GM18499 (cell line): ENCODE results near the gene EFHC1.
"Not testable (repeated sequence)": the region's sequence is repeated elsewhere in the genome, so short reads cannot be mapped to it uniquely, and the experiment has no call there.

Experiments
- ATAC-seq: cut with Tn5 transposase; IDR thresholded peaks from one replicate; pipeline ENCODE4 v1.9.1; 2021; ENCODE audit warnings: moderate number of reproducible peaks; ENCODE audit not compliant: insufficient read depth, unreplicated experiment

The EFHC1 gene

DNA sequence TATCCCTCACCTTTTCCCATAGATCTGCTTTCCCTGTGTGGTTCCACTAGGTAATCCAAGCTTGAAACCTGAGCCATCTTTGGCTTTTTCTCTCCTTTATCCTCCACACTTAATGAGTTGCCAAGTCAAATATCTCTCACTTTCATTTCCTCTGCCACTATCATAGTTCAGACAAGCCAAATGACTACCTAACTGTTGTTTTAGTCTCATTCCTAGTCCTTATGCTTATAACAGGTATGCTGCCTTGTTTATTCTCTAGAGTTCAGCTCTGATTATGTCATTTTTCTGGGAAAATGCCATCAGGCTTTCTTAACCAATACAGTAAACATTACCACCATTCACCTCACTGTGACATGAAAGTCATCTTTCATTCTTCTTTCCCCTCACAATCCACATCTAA is 6.5 kb downstream of the EFHC1 start:
- ATAC-seq = no peak

DNA sequence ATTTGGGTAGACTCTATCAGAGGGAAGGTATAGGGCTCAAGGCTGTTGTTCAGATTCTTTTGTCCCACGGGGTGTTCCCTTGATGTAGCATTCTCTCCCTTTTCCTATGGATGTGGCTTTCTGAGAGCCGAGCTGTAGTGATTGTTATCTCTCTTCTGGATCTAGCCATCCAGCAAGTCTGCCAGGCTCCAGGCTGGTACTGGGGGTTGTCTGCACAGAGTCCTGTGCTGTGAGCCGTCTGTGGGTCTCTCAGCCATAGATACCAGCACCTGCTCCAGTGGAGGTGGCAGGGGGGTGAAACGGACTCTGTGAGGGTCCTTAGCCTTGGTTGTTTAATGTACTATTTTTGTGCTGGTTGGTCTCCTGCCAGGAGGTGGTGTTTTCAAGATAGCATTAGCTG is 13.2 kb downstream of the EFHC1 start:
- not testable (repeated sequence) for ATAC-seq

DNA sequence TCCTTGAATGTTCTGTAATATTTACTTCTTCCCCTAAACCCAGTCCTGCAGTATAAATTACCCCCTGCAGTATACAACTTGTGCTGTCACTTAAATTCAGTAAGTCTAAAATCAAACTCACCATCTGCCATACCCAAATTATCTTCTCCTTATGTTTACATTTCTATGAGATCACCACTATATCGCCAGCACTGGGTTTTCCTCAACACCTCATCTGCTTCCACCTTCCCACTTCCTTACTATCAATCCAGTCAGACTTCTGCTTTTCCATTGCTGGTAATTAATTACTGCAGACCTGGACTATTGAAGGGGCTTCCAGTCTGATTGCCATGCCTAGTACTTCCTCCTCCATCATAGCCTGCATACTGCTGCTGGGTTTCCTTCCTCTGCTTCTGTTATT is 15.2 kb downstream of the EFHC1 start:
- no peak for ATAC-seq

DNA sequence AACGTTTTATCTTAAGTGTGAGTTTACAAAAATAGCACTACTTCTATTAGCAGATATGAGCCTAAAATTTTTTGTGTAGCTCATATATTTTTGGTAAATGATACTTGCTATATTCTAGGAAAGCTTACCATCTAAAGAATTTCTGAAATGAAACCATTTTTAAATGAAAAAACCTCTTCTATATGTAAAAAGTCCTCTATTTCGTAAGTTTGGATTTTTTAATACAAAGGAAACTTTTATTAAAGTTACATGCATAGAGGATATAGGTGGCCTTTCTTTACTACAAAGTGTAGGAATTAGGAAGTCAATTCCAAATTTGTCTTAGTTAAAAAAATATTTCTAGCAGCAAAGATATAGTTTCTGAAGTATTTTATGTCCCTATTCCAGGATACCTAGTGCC is 18.8 kb downstream of the EFHC1 start:
- ATAC-seq = no peak

DNA sequence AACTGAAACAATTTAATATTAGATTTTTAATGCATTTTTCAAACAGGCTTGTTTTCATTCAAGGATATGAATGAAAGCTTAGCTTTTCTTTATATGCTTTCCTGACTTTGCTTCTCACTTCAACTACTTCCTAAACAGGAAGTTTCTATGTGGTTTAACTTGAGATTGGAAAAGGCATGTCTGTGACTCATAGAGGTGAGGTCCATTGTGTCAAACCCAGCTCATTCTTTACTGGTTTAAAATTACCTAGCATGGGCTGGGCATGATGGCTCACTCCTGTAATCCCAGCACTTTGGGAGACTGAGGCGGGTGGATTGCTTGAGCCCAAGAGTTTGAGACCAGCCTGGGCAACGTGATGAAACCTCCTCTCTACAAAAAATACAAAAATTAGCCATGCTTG is 34.4 kb downstream of the EFHC1 start:
- no peak for ATAC-seq

DNA sequence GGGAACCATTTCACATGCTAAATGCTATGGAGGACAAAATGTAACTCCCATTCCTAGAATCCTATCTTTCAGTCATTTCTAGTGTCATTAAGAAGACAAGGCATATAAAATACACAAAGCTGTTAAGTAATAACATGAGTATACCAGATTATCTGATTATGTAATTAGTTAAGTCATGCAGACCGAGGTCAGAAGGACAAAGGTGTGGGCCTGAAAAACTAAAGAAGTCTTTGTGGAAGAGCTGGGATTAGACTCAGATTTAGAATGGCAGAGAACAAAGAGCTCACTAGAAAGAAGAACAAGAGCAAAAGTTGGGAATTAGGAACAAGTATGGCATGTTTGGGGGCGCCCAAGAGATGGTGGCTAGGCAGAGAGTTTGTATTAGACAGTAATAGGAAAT is 37.0 kb downstream of the EFHC1 start:
- ATAC-seq = no peak

DNA sequence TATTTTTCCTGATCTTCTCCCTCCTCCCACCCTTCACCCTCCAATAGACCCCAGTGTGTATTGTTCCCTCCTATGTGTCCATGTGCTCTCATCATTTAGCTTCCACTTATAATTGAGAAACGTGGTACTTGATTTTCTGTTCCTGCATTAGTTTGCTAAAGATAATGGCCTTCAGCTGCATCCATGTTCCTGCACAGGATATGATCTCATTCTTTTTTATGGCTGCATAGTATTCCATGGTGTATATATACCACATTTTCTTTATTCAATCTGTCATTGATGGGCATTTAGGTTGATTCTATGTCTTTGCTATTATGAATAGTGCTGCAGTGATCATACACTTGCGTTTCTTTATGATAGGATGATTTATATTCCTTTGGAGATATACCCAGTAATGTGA is 41.1 kb downstream of the EFHC1 start:
- not testable (repeated sequence) for ATAC-seq

DNA sequence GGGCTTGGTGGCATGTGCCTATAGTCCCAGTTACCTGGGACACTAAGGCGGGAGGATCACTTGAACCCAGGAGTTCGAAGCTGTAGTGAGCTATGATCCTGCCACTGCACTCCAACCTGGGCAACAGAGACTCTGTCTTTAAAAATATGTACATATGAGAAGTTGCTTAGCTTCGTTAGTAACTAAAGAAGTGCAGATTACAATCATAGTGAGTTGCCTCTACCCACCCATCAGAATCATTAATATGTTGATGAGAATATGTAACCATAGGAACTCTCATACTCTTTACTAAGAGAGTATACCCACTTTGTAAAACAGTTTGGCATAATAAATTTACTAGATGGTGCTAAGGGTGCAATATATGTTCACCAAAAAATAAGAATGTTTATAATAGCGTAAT is 54.0 kb downstream of the EFHC1 start:
- no peak for ATAC-seq

DNA sequence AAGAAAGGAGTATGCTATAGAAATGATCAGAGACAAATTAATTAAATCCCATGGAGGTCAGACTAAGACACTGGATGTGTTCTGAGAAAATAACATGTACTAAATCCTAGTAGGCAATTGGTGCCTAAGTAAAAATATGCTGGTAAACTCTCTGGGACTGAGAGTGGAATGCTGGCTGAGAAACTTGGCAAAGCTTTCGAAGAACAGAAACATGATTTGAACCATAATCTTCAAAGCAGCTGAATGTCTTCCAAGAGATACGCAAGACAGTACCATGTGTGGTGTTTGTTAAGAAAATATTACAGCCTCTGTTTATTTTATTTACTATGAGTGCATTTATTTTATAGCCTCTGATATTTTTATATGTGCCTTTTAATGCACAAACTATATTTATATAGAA is 55.2 kb downstream of the EFHC1 start:
- ATAC-seq = no peak

DNA sequence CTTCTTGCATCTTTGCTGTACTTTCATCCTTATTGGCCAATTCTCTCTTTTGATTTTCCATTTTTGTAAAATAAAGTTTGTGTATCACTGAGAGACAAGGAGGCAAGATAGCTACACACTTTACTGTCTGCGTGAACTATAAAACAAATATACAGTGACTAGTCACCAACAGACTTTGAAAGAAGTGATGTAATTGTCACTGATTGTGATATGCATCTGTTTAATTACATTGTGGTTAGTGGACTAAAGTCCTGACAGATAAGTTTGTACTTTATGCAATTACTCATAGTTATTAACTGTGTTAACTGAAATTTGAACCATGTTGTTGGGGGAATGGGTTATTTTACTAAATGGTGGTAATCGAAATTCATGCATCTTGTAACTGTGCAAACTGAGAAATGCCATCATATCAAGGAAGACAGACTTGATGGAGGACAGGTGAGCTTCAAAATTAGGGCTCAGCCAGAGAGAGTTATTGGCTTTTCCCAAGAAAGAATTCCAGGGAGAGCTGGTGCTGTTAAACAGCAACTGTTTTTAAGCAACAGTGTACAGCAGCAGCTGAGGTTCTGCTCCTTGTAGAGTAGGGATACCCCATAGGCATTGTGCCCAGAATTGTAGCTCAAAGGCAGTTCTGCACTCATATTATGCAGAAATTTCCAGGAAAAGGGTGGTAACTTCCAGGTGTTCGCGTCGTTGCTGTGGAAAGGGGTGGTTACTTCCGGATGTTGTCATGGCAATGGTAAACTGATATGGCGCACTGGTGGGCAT is 62.9 kb downstream of the EFHC1 start:
- no peak for ATAC-seq

DNA sequence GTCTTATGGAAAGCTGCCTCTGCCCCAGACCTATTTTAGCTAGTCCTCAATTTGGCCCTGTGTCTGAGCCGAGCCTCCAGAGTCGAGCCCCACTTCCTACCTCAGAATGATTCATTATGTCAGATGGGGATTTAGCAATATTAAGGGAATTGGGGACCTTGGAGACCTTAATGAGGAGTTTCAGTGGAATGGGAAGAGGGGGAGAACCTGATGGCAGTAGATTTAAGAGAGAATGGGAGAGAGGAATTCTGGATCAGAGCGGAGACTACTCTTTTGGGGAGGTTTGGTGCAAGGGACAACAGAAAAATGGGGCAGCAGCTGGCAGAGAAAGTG is 63.5 kb downstream of the EFHC1 start:
- no peak for ATAC-seq

DNA sequence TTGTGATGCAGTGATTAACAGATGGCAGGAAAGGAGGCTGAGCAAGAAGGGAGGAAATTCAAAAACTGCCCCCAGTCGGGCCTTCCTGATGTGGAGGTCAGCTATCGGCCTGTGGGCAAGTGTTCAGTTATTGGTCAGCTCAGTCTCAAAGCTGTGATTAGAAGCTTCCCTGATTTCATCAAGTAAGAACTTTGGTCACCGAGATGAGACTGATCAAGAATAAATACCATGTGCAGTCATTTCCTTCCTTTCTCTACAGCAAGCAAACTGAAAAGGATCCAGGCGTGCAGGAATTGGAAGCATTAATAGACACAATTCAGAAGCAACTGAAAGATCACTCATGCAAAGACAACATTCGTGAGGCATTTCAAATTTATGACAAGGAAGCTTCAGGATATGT is 69.7 kb downstream of the EFHC1 start:
- ATAC-seq = no peak

DNA sequence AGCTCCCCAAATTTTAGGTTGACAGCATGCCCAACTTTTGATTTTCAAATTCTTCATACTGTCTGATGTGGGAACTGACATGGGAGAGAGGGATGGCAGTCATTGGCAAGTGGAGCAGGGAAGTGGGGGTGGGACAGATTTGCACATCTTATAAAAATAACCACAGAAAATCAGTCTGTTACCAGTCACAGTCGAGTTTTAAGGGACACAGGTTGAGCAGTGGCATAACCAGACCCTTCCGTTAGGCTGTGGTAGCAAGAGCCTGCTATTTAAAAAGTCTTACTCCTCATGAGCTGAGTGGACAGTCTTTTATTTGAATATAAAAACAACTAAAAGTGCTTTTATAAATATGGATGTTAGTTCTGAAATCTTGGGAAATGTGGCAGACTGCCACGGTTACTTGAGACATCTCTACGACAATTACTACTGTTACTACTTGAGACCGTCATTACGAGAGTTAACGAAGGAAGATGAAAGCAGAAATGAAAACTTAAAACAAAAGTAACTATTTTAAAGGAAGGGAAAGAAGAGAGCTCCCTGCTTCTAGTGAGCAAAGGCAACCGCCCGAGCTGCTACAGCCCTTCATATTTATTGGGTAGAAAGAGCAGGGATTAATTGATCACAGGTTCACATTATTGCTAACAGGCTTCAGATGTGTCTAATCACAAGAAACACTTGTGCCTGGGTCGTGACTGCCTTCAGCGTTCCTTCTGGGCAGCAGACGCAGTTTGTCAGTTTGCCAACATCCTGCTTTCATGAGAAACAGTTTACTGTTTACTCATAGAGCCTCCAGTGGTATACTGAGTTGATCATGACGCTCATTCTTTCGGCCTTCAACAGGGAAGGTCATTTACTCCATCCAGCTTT is 71.3 kb downstream of the EFHC1 start:
- ATAC-seq = peak; percentile 77

DNA sequence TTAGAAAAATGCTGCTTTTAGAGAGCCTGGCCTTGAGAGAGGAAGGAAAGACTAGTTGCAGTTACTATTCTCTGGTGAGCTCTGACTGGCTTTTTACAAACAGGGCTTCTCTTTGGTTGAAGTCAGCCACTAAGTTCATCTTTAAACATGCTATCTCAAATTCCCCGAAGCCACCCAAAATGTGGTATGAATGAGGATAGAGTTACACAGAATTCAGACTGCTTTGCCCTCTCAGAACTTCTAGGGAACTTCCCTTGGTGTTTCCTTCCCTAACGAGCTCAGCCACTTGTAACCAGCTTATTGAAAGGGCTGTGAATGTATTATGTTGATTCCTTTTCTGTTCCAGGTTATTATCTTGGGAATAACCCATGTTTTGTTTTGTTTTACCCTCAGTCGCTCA is 73.5 kb downstream of the EFHC1 start:
- no peak for ATAC-seq

DNA sequence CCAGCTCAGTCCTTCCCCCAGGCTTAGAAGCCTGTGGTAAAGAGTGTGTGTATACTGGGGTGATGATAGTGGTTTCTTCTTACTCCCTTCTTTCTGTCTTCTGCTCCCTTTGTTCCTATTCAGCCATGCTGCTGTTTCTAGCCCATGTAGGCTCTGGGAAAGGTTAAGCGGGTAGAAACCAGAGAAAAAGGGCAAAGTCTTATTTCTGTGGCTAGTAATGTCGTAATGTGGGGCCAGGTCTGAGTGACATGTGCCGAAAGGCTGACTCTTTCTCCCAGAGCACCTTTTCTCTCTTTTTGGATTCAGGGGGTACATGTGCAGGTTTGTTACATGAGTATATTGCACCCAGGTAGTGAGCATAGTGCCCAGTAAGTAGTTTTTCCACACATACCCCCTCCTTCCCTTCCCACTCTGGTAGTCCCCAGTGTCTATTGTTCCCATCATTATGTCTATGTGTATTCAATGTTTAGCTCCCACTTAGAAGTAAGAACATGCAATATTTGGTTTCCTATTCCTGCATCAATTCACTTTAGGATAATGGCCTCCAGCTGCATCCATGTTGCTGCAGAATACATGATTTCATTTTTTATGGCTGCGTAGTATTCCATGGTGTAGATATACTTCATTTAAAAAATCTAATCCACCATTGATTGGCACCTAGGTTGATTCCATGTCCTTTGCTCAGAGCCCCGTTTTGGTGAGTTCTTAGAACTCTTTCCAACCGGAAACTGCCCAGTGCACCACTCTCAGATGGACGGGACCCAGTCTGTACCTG is 74.3 kb downstream of the EFHC1 start:
- ATAC-seq = no peak

DNA sequence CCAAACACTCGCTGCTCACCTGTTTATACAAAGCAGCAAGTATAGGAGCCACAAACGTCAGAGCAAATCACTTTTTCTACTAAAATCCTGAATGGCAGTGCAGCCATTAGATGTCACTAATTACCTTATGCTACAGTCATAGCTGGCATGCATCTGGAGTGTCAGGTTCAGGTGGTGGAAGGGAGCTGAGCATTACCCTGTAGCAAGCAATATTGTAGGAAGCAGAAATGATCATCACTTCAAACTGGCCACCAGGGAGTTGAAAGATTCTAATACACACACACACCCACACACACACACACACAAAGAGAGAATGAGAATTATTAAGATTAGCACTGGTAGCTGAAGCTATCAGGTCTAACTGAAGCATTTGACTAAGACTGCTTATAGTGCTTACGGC is 75.8 kb downstream of the EFHC1 start:
- no peak for ATAC-seq

DNA sequence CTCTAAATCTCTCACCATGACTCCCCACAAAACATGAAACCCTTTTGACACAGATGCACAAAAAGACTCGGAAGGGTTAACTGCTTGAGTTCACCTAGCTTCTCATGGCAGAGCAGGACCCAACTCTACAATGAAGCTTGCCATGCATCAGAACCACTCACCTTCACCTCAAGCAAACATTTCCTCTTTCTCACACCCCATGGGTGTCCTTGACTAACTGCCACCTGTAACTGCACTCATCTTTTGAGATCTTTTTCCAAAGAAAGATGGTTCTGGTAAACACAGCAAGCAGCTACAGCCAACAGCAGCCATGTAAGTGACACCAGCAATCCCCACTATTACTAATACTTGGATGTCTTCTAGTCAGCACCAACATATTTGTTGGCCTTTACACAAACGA is 76.5 kb downstream of the EFHC1 start:
- ATAC-seq = no peak

DNA sequence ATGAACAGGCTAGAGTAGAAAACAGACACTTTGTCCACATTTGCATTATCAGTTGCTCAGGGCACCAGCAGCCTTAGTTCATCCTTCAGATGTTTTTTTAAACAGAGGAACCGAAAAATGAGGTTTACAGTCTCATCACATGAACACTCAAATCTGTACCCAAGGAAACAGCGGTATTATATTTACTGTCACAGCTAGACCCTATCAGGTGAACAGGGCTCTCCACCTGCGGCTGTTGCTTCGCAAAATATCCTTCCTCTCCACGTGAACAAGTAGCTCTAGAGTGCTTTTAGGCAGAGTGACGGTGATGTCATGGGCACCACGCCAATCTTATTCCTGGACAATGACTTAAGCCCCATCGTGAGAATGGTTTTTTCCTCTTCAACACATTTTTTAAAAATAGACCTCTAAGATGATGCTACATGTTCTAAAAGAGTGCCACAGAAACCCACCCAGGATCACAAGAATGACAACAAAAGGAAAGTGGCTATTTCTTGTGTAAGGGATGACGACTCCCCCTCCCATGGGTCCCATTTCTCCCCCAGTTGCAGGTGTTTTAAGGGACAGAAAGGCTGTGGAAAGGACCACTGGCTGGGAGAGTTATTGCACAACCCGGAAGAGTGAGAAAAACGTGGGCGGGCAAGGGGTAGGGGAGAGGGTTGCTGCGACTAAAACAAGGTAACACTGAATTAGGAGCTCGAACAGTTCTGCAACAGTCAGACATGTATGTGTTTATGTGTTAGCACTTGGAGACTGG is 77.7 kb downstream of the EFHC1 start:
- ATAC-seq = peak; percentile 88

DNA sequence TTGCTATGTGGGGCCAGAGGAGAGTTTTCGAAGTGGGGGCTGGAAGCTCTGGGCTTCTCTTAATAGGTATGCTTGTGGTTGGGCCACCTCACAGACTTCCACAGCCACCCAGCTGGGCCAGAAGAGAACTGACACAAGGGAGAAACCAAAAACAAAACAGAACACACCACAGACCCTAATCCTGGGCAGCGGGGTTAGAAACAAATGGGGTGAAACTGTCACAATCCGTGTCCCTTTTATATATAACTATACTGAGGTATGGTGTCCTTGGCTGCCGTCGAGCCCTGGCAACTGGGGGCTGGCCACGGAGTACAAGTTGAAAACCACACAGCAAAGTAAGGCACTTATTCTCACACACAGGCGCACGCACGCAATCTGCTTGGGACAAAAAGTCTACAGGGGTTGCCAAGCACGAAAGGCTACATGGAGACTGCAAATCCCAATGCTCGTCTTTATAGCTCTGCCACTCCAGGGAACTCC is 78.4 kb downstream of the EFHC1 start:
- ATAC-seq = peak; percentile 33

DNA sequence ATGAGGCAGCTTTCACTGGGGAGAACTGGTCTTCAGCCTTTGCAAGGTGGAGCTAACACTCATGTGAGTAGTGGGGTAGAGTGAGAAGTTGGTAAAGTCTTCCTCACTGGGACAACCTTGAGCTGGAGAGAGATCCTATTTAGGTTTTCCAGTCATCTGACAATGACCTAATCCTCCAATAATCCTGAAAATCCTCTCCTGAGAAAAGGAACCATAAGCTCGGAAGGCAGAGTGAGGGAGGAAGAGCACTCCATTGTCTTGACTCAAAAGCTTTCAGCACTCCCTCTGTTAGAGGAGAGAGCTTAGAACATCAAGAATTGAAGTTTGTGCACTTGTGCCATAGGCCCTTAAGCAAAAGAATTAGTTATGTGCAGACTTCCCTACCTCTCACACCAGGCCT is 78.9 kb downstream of the EFHC1 start:
- ATAC-seq = no peak
